ENCODE data around the gene ARHGAP33.
"Not testable (repeated sequence)": the region's sequence is repeated elsewhere in the genome, so short reads cannot be mapped to it uniquely, and the experiment has no call there.

ARHGAP33 gene

GRCh38 chr19:35755550-35756376 is 19.6 kb upstream of the ARHGAP33 start:
- DNase-seq (ENCODE audit: insufficient read length, low spot score) (no peak), FAIRE-seq (no peak)

GRCh38 chr19:35756377-35757230 is 18.8 kb upstream of the ARHGAP33 start, which contains the start of gene HSPB6:
HSPB6 (minus strand) TSS chr19:35757029; CDS start chr19:35757008, 21 bp downstream.
- no peak for DNase-seq (ENCODE audit: insufficient read length, low spot score)
- FAIRE-seq, result no peak

- DNase-seq (ENCODE audit: insufficient read length, low spot score) (peak; percentile 41), FAIRE-seq (no peak)
Observed at GRCh38 chr19:35757231-35757748, 18.1 kb upstream of the ARHGAP33 start.

GRCh38 chr19:35757749-35758608 is 17.4 kb upstream of the ARHGAP33 start, which contains the start of gene PROSER3:
PROSER3 (plus strand) TSS chr19:35758176; CDS start chr19:35758216, 40 bp downstream.
- DNase-seq (ENCODE audit: insufficient read length, low spot score), result peak; percentile 98
- peak; percentile 97 for FAIRE-seq

- DNase-seq (ENCODE audit: insufficient read length, low spot score), result no peak
- FAIRE-seq, result no peak
Observed at GRCh38 chr19:35759697-35760096, 15.7 kb upstream of the ARHGAP33 start.

GRCh38 chr19:35760711-35761349 is 14.5 kb upstream of the ARHGAP33 start:
- no peak for DNase-seq (ENCODE audit: insufficient read length, low spot score)
- FAIRE-seq, result no peak

GRCh38 chr19:35764432-35765315 is 10.7 kb upstream of the ARHGAP33 start:
- FAIRE-seq (no peak), DNase-seq (ENCODE audit: insufficient read length, low spot score) (no peak)

- FAIRE-seq (no peak), DNase-seq (ENCODE audit: insufficient read length, low spot score) (no peak)
Observed at GRCh38 chr19:35766571-35767104, 8.7 kb upstream of the ARHGAP33 start.

GRCh38 chr19:35767288-35768081 is 7.9 kb upstream of the ARHGAP33 start:
- FAIRE-seq (no peak), DNase-seq (ENCODE audit: insufficient read length, low spot score) (no peak)

GRCh38 chr19:35768082-35768421 is 7.3 kb upstream of the ARHGAP33 start:
- FAIRE-seq (no peak), DNase-seq (ENCODE audit: insufficient read length, low spot score) (no peak)

GRCh38 chr19:35772362-35772761 is 3.0 kb upstream of the ARHGAP33 start:
- not testable (repeated sequence) for DNase-seq (ENCODE audit: insufficient read length, low spot score); FAIRE-seq

- DNase-seq (ENCODE audit: insufficient read length, low spot score) (no peak), FAIRE-seq (no peak)
Observed at GRCh38 chr19:35773020-35773806, 2.2 kb upstream of the ARHGAP33 start.

- no peak for DNase-seq (ENCODE audit: insufficient read length, low spot score)
- FAIRE-seq, result no peak
Observed at GRCh38 chr19:35774274-35775045, 904 bp upstream of the ARHGAP33 start.

GRCh38 chr19:35775046-35775297 is 392 bp upstream of the ARHGAP33 start:
- no peak for DNase-seq (ENCODE audit: insufficient read length, low spot score)
- no peak for FAIRE-seq

GRCh38 chr19:35776102-35776788 is 881 bp downstream of the ARHGAP33 start:
- DNase-seq (ENCODE audit: insufficient read length, low spot score) (no peak), FAIRE-seq (no peak)

Data from HTR-8/SVneo (cell line).